GM21717 (cell line): ENCODE results near the gene CCDC201.

Experiments used
- ATAC-seq: cut with Tn5 transposase; IDR thresholded peaks from one replicate; pipeline ENCODE4 v1.9.1; 2021; ENCODE audit warnings: mild to moderate bottlenecking, moderate library complexity; ENCODE audit not compliant: unreplicated experiment

Gene CCDC201

GRCh38 chr7:45893996-45894664 lies 21.2 kb upstream of the CCDC201 start:
- no peak for ATAC-seq

- no peak for ATAC-seq
Observed at GRCh38 chr7:45893374-45893995, 20.6 kb upstream of the CCDC201 start.

GRCh38 chr7:45892407-45893035 lies 19.6 kb upstream of the CCDC201 start:
- ATAC-seq, result no peak

GRCh38 chr7:45891462-45892402 lies 18.9 kb upstream of the CCDC201 start:
- no peak for ATAC-seq

DNA sequence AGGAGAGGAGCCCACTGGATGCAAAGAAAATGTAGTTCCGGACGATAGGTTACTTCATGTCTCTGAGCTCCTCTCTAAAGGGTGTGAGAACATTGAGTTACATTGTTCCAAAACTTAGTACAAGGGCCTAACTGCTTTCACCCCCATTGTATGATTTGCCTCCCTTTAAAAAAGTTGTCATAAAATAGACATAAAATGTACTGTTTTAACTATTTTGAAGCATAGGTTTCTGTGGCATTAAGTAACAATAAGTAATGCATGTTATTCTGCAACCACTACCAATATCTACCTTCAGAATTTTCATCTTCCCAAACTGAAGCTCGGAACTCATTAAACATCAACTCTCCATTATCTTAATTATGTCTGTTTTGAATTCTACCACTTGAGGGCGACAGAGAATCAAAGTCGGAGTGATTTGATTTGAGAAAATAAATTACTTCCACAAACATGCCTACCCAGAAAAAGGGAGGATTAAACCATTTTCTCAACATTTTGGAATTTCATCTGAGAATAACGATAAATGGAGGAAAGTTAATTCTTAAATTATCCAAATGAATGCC lies 18.1 kb upstream of the CCDC201 start:
- ATAC-seq, result no peak

- ATAC-seq, result no peak
Observed at GRCh38 chr7:45890125-45890901, 17.4 kb upstream of the CCDC201 start.

DNA sequence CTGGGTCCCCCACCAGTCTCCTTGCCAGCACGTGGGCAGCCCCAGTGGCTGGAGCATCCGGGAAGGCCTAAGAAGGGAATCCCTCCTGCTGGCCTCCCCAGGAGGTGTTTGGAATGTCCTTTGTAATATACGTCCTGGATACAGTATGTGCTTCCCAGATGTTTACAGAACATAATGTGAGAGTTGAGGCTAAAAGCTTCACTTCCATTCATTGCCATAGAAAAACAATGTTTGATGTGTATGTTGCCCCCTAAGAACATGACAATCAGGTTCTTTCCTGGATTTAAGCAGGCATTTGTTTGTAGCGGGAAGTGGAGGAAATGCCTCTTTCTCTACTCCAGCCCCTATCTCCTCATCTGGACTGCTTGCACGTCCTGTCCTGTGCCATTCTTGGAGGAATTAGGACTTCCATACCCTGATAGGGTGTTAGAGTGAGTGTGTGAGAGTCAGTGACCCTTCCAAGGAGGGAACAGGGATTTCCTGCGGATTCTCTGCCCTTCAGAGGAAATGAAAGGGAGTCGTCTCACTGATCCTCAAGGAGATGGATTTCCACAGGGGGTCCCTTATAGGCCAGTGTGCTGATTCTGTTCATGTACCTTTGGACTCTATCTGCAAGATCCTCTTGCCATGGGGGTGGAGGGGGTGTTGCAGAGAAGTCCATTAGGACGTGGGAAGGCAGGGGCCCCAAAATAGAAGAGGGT lies 16.6 kb upstream of the CCDC201 start:
- ATAC-seq, result no peak

- no peak for ATAC-seq
Observed at GRCh38 chr7:45888993-45889366, 16.1 kb upstream of the CCDC201 start.

GRCh38 chr7:45888185-45888992 lies 15.5 kb upstream of the CCDC201 start, which contains the start of gene IGFBP1:
Gene IGFBP1, plus strand, starts transcription at chr7:45888488. Its CDS starts 165 bp downstream, at chr7:45888653.
- no peak for ATAC-seq

DNA sequence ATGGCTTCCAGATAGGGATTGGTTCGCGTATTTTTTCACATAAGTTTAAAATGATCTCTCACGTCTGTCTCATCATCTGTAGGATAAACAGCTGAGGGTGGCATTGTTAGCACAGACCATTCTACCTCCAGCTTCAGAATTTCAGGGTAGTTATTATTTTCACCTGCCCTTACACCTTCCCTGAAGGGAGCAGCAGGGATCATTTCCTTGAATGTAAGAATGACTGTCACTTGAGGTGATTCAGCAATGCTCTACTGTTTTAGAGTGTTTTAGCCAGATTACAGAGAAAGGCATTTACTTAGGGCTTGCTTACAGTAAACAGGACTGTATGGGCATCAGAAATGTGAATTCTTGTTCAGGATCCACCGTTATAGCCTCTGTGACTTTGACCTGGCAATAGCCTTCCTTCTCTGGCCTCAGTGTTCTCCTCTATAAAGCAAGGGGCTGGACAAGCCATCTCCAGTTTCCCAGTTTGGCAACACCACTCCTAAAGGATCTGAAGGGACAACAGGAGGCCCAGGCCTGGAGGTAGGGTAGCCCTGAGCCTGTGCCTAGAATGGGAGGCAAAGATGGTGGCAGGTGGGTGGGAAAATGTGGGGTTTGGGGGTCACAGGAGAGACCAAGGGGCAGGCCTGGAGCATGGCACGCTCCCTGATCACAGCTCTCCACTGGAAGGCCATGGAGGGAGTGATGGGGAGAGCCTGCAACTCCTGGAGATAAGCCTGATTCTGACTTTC lies 14.2 kb upstream of the CCDC201 start:
- ATAC-seq, result no peak

DNA sequence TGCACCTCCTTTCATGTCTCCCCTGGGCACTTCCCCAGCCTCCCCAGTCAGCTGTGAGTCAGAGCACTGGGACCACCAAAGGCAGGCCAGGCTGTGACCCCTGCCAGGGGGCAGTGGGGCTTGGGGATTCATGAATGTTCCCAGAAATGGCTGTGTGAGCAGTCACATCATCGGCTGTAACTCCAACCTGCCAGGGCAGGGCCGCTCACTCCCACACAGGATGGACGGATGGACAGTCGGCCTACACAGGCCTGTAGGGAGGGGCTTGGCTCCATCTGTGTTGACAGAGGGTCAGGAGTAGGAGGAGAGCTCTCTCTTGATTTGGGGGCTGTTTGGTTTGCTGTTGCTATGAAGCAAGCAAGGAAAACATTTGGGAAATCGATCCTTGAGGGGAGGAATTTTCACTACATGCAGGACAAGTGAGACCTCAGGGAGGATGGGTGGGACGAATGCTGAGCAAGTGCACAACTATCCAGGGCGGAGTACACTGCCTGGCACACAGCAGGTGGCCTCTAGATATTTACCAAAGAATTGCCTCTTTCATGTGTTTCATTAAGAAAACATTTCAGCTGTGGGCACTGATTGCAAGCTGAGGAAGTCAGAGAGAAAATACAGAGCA lies 12.5 kb upstream of the CCDC201 start:
- no peak for ATAC-seq

DNA sequence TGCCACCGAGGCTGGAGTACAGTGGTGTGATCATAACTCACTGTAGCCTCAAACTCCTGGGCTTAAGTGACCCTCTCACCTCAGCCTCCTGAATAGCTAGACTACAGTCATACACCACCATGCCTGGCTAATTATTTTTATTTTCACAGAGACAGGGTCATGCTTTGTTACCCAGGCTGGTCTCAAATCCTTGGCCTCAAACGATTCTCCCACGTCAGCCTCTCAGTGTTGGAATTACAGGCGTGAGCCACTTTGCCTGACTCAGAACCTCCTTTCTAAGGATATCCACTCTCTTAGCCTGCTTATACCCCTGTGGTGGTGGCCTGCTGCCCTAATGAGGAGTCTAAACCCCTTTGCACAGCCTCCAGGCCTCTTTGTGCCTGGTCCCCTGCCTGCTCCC lies 11.3 kb upstream of the CCDC201 start:
- ATAC-seq, result no peak

DNA sequence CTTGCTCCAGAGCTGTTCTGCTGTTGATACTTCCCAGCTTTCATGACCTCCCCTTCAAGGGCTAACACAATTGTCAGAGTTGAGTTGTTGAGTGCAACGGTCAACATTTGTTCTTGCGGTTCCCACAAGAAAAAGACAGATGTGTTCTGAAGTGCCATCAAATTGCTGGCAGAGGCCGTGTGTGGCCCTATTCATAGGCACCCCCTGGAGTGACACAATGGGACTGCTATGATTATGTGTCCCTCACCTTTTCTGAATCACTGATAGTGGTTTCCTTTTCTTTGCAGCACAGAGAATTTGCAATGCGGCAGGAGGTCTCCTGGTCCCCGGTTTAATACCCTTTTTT lies 9.6 kb upstream of the CCDC201 start:
- no peak for ATAC-seq

GRCh38 chr7:45881759-45882464 lies 9.0 kb upstream of the CCDC201 start:
- ATAC-seq, result no peak

- no peak for ATAC-seq
Observed at GRCh38 chr7:45881280-45881758, 8.4 kb upstream of the CCDC201 start.

GRCh38 chr7:45880433-45880860 lies 7.6 kb upstream of the CCDC201 start:
- no peak for ATAC-seq
